GM18508 (cell line): ENCODE data around the gene PGS1.

Experiments
- ATAC-seq: cut with Tn5 transposase; IDR thresholded peaks from one replicate; pipeline ENCODE4 v1.9.1; 2021; ENCODE audit warnings: moderate number of reproducible peaks; ENCODE audit not compliant: insufficient read depth, unreplicated experiment

PGS1 gene

GRCh38 chr17:78346605-78347250 lies 31.7 kb upstream of the PGS1 start:
- no peak for ATAC-seq

DNA sequence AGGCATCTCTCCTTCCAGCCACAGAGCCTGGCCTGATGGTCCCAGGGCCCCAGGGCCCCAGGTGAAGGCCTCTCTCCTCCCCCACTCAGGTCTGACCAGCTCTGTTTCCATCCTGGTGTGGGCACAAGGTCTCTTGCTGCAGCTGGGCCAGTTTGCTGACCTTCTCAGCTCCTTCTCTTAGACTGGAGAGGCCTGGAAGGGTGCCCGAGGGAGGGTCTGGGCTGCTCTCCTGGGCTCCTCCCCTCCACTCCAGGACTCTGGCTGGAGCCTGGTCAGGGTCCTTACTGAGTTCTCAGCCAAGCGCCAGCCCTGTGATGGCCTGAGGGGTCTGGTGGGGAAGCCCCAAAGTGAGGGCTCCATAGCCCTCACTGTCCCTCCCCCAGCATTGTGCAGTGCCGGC lies 31.0 kb upstream of the PGS1 start:
- no peak for ATAC-seq

- no peak for ATAC-seq
Measured at GRCh38 chr17:78348055-78348770, 30.2 kb upstream of the PGS1 start.

DNA sequence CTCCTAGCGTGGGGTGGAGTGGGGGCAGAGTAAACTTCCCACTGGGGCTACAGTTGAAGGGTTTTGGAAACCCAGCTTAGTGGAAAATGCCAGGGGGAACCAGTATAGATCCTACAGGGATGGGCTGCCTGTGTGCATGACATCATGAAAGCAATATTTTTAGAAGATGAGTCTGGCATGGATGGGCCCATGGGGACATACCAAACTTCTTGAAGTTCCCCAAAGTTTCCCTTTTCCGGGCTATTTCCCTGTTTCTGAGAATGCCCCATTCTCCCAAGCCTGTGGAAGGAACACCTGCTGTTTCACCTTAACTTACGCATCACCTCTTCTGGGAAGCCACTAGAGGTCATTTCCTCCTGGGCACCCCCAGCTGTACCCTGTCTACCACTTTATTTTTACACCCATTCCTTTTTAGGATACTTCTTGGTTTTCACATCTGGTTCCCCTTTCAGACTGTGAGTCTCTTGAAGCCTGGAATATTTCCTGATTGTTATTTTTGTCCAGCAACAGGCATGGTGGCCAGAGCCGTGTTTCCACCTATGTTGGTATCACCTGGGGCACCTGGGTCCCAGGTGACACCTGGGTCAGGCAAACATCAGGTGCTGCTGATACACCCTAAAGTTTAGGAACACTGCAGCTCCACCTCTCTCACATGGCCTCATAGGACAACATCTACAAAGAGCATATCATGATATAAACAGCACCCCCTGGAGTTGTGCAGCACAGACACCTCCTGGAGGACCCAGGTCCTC lies 28.4 kb upstream of the PGS1 start:
- no peak for ATAC-seq

GRCh38 chr17:78351449-78352006 lies 26.9 kb upstream of the PGS1 start:
- ATAC-seq = no peak

DNA sequence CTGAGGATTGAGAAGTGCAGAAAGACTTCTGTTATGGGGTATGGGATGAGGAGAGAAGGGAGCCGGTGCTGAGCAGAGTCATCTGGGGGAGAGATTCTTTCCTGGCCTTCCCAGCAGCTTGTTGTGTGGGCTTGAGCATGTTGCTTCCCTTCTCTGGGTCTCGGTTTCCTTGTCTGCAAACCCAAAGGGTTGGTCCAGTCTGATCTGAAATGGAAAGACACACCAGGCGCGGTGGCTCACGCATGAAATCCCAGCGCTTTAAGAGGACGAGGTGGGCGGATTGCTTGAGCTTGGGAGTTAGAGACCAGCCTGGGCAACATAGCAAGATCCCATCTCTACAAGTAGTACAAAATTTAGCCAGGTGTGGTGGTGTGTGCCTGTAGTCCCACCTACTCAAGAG lies 24.6 kb upstream of the PGS1 start:
- no peak for ATAC-seq

GRCh38 chr17:78355045-78355641 lies 23.3 kb upstream of the PGS1 start:
- ATAC-seq = no peak

GRCh38 chr17:78355701-78356100 lies 22.7 kb upstream of the PGS1 start:
- ATAC-seq = no peak

GRCh38 chr17:78356101-78356713 lies 22.2 kb upstream of the PGS1 start:
- ATAC-seq = peak; percentile 62

DNA sequence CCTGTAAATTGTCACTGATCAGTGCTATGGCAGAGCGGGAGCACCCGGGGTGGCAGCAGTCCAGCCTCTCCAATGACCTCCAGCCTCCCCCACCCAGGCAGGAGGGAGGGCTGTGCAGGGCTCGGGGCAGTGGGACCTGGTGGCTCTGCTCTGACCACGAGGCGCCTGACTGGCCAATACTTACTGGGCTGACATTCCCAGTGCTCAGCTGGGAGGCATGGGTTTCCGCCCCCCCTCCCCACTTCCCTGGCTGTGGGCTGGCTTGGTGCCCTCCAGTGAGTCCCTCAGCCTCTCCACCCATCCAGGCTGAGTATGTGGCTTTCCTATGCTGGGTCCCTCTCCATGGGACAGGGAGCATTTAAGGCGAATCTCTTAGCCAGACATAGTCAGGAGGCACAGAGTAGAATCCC lies 21.3 kb upstream of the PGS1 start:
- ATAC-seq = no peak

- ATAC-seq = no peak
Measured at GRCh38 chr17:78357672-78358537, 20.5 kb upstream of the PGS1 start.

- ATAC-seq = no peak
Measured at GRCh38 chr17:78358538-78359320, 19.7 kb upstream of the PGS1 start.

DNA sequence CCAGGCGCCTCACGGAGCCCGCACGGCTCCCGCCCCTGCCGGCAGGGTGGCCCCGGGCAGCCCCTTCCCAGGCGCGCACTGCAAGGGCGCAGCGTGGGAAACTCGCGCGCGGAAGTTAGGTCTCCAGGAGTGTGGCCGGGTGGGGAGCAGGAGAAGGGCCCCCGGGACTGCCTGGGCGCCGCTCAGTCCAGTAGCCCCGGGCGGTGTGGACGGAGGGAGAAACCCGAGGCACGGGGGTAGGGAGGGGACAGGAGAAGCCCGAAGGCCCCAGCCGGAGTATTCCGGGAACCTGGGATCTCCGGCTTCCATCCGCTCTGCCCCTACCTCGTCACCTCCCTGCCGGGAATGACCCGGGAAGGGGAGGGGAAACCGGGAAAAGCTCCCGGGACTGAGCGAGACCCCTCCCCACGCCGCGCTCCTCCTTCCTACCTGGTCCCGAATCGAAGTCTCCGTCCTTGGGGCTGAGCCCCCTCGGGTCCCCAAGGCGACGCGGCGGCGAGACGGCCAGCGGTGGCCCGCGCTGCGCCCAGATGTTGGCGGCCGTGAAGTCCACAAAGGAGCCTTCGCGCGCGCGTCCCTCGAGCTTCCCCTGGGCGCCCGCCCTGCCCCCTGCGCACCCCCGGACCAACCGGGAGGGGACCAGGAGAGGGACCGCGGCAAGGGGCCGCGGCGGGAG lies 19.0 kb upstream of the PGS1 start:
- no peak for ATAC-seq

GRCh38 chr17:78359997-78360370 lies 18.5 kb upstream of the PGS1 start, which contains the start of gene SOCS3:
TSS of gene SOCS3 (minus strand) at chr17:78360077. CDS start at chr17:78359095, 982 bp downstream.
- ATAC-seq = no peak

DNA sequence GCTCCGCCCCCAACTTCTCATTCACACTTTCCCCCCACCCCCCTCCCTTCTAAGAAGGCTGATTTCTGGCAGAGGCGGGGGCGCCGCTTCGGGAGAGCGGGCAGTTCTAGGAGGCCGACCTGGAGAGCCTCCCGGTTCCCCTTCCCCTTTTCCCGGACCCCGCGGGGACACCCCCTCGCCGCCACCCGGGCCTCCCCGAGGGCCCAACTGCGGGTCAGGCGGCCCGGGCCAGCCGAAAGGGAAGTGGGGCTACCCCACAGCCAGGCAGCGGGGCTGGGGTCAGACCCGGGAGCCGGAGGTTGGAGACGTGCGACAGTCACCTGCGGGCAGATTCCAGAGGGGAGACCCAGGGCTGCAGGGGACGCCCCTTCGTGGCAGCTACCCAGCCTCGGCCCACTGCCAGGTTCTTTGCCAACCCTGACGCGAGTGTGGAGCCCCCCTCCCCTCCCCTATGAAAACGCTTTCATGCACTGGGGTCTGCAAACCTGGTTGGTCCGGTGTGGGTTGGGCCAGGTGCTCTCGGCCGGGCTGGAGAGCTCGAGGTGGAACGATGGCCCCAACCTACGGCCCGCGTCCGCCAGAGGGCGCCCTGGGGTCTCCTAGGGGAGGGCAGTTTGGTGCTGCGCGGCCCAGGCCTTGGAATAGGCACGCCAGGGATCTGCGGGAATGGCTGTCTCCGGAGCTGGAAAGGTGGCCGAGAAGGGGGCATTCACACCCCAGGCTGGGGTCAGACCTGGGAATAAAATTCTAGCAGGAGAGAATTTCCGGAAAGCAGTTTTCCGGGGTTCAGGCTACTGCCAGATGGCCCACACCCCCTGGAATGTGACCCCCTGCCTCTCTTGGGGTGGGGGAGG lies 17.9 kb upstream of the PGS1 start:
- no peak for ATAC-seq

- ATAC-seq = no peak
Measured at GRCh38 chr17:78361225-78361701, 17.2 kb upstream of the PGS1 start.

DNA sequence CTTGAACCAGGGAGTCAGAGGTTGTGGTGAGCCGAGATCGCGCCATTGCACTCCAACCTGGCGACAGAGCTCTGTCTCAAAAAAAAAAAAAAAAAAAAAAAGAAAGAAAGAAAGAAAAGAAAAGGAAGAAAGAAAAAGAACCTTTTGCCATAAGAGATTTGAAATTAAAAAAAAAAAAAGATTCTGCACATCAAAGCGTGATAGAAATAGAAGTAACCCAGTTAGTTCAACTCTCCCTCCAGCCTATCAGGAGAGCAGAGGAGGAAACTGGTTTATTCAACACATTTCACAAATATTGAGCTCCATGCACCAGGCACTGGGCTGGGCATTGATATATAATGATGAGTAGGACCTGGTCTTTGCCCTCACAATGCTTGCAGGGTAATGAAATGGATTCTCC lies 16.2 kb upstream of the PGS1 start:
- no peak for ATAC-seq
